Colon (tissue), 2 donors: ENCODE results near the gene ERBB4.

Experiments used
- FAIRE-seq: peaks from 2 replicates; lab custom pipeline; 2012; peaks lifted over from hg19 to GRCh38; lab: Jason Lieb, UNC
- donor health status: control.
- donor health status: control.

ERBB4 gene

GRCh38 chr2:211823886-211824479 is 714.6 kb downstream of the ERBB4 start:
- no peak for FAIRE-seq

GRCh38 chr2:211822686-211823335 is 715.8 kb downstream of the ERBB4 start:
- no peak for FAIRE-seq

- no peak for FAIRE-seq
These were observed 721.8 kb downstream of the ERBB4 start for GRCh38 chr2:211816754-211817153.

DNA sequence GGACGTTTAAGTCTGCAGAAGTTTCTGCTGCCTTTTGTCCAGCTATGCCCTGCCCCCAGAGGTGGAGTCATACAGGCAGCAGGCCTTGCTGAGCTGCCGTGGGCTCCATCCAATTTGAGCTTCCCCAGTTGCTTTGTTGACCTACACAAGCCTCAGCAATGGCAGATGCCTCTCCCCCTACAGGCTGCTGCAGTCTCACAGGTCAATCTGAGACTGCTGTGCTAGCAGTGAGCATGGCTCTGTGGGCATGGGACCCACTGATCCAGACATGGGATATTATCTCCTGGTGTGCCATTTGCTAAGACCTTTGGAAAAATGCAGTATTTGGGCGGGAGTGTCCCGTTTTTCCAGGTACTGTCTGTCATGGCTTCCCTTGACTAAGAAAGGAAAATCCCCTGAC is 726.0 kb downstream of the ERBB4 start:
- FAIRE-seq, result no peak

GRCh38 chr2:211802666-211803065 is 735.9 kb downstream of the ERBB4 start:
- no peak for FAIRE-seq

DNA sequence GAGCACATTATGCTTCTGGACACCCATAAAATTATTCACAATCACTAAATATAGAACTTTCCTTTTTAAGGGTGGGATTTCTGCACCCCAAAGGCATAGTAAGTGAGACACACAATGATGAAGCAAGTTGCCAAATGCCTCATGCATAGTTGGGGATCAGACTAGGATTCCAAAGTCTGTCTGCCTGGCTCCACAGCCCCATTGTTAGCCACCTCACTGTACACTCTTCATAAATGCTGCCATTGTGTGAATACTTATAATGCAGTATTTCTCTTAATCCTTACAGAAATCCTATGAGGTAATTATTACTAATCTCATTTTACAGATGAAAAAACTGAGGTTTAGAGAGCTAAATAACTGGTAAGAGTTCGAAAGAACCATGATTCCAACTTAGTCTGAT is 738.6 kb downstream of the ERBB4 start:
- no peak for FAIRE-seq

DNA sequence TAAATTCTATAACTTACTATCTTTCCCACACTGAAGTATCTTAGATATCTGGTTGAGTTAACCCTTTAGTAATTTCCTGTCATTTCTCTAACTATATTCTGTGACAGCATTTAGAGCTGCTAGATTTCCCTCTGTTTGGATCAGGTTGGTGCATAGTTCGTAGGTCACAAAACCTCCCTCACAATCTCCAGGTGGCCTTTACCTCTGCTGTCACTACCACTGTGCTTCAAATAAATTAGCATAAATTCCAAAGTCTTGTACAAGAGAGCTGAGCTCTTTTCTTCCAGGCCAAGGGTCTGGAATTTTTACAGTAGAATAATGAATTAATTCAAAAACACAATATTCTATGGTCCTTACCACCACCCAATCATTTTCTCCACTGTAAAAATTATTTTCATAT is 739.7 kb downstream of the ERBB4 start:
- FAIRE-seq, result no peak

GRCh38 chr2:211793690-211794089 is 744.9 kb downstream of the ERBB4 start:
- FAIRE-seq, result no peak

GRCh38 chr2:211789982-211790381 is 748.6 kb downstream of the ERBB4 start:
- no peak for FAIRE-seq

GRCh38 chr2:211766689-211767088 is 771.9 kb downstream of the ERBB4 start:
- FAIRE-seq, result no peak

- FAIRE-seq, result no peak
These were observed 776.1 kb downstream of the ERBB4 start for GRCh38 chr2:211762479-211762878.

DNA sequence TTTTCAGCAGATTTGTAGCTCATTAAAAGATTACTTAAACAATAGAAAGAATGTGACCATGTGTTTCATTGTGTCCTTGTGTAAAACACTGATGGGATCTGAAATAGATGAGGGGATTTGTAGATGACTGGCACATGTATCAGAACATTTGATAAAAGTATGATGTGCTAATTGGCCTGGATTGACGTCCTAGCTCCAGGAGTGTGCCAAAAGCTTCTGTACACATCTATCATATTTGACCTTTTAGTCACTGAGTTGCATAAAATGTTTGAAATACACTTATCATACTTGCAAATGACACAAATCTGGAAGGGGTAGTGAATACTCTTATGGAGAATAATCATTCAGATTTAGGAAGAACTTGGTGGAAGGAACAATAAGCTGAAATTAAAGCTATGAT is 778.5 kb downstream of the ERBB4 start:
- no peak for FAIRE-seq

DNA sequence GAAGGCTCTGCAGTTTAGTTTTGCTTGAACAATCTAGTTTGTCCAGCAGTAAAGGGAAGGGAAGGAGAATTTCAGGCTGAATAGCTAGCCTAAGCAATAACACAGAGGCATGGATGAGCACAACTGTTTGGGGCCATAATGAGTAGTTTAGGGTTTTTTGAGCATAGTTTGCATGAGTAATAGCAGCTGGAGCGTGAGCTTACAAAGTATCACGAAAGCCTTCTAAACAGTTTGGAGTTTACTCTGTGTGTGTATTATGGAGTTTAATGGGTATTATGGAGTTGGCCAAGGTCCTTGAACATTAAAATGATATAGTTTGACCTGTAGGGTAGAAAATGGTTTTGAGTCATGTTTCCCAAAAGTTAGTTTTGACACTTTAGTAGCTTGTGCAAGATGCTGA is 782.3 kb downstream of the ERBB4 start:
- FAIRE-seq, result no peak

GRCh38 chr2:211755187-211755586 is 783.4 kb downstream of the ERBB4 start:
- FAIRE-seq, result no peak

GRCh38 chr2:211751848-211752247 is 786.8 kb downstream of the ERBB4 start:
- no peak for FAIRE-seq

DNA sequence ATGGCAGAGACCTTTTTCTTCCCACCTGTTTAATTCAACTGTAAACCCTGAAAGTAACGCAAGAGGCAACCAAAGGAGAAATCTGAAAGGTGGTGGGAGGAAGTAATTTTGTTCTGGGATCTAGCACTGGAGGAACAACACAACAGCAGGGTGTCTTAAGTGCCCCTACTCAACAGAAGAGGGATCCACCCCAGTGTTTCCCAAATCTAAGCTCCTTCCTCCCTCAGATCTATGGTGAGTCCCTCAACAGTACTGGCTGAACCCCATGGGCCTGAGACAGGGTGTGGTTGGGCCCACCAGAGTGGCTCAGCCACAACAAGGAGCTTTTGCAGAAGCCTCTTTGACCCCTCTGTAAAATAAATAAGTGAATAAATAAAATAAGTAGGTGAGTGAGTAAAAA is 790.3 kb downstream of the ERBB4 start:
- no peak for FAIRE-seq

DNA sequence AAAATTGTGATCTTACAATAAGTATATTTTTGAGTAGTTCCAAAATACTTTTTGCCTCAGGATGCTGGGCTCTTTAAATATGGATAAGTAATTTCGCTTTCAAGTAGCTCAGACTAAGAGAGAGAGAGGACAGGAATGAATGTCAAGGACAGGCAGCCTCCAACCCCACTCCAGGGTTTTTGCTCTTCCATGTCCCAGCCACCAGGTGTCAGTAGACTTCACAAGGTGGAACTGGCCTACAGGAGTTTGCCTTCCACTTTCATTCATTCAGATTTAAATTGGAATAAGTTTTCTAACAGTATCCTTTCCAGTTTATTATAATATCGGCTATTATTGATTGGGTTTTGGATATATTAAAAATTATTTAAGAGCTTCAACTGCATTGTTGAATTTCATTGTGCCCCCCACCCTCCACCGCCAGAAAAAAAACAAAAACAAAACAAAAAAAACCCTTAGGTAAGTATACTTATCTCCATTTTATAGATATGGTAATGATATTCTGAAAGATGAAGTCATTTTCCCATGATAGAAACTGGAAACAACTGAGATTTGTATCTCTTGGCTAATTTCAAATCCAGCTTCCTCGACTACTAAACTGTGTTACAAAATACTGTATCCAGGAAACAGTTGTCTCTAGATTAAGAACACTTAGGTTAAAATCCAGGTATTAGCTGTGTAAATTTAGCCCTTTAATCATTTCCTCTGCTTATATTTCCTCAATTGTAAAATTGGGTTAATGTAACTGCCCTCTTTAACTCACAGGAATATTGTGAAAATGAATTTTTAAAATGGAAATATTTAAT is 793.1 kb downstream of the ERBB4 start:
- FAIRE-seq, result no peak

GRCh38 chr2:211744379-211744778 is 794.2 kb downstream of the ERBB4 start:
- FAIRE-seq, result no peak

DNA sequence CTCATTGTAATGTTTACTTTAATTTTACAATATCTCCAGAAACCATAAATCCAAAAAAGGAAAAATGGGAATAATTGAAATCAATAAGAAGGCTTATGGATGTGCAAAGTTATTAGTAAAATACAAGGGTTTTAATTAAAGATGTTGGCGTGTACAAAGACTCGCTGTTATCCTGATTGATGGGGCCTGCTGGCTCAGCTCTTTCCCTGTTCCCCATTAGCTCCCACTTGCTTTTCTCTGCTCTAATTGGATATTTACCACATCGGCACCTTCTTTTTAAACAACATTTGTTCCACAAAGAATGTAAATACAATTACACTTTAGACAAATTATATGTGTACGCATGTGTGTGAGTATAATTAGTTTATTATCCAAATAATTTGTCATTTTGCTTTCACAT is 796.6 kb downstream of the ERBB4 start:
- FAIRE-seq, result no peak

- no peak for FAIRE-seq
These were observed 801.3 kb downstream of the ERBB4 start for GRCh38 chr2:211737282-211737681.

DNA sequence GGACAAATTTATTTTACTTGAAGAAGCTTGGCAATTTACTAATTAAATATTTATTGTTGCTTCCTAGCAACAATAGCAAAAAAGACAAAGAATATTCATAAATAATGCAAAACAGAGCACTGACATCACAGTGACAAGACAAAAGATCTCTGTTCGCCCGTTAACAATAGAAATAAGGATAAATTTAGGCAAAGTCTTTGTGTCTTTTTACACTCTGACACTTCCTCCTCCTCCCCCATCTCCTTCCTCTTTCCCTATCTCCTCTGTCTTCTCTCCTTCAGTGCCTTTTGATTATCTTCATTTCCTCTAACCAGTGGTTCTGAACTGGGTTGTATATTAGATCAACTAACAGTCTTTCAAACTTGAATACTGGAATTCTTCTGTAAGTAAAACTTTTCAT is 808.4 kb downstream of the ERBB4 start:
- FAIRE-seq, result no peak

GRCh38 chr2:211729433-211729832 is 809.2 kb downstream of the ERBB4 start:
- no peak for FAIRE-seq

DNA sequence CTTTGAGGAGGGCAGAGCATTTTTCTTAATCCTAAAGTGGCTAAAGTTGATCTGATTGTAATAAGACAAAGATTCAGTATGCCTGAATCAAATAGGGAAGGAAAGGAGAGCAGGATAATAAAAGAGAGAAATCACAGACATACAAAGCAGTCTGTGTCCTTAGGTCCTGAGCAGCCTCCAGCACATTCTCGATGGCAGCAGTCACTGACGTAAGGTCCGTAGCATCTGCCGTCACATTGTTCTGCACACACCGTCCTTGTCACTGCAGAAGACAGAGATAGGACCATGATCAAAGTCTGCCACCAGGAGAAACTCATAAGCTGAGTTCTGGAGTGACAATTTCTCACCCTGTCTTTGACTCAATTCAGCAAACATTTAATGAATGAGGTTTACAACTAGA is 813.7 kb downstream of the ERBB4 start:
- FAIRE-seq, result no peak

DNA sequence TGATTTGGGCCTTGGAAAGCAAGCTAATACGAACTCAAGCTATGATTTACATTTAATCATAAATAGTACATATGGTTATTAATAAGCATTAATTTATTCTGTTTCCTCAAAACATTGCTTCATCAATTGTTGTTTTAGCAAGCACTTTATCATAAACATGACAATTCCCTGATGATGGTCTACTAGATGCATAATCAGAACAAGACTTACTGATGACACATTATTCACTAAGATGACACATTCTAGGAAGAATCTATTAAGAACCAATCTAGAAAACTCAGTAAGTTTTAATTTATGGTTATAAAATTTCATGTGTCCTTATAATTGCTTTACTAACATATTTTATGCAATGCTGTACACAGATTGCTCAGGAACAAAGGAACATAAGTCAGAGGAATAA is 815.2 kb downstream of the ERBB4 start:
- no peak for FAIRE-seq
